HG03139 (cell line): ENCODE data around the gene TSPYL4.
"Not testable (repeated sequence)": the region's sequence is repeated elsewhere in the genome, so short reads cannot be mapped to it uniquely, and the experiment has no call there.

Experiments used
- ATAC-seq: cut with Tn5 transposase; IDR thresholded peaks from one replicate; pipeline ENCODE4 v1.9.1; 2021; ENCODE audit not compliant: unreplicated experiment

Gene TSPYL4

GRCh38 chr6:116253505-116254296 is at the start of gene TSPYL4:
Gene TSPYL4, minus strand, starts transcription at chr6:116254075. Its CDS starts 67 bp downstream, at chr6:116254008.
- ATAC-seq = peak; percentile 100

GRCh38 chr6:116301104-116301503 is 47.2 kb upstream of the TSPYL4 start:
- no peak for ATAC-seq

DNA sequence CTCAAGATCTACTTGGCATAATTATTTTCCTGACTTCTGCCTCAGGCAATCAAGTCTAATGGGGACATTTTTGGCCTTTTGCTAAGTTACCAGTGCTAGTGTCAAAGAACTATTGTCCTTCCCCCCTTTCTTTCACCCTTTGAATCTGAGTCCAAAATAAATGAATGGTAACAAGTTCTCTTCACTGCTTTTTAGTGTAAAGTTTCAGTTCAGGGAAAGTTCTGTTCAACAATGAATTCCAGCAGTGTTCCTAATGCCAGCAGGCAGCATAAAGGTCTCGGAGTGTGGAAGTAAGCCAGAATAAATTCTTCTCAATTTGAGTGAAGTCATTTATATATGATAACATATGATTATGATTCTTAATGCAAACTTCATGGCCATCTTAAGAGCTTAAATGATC is 46.7 kb upstream of the TSPYL4 start:
- ATAC-seq = no peak

- no peak for ATAC-seq
Measured at GRCh38 chr6:116298973-116299372, 45.1 kb upstream of the TSPYL4 start.

GRCh38 chr6:116298273-116298672 is 44.4 kb upstream of the TSPYL4 start:
- ATAC-seq = no peak

GRCh38 chr6:116292553-116292952 is 38.7 kb upstream of the TSPYL4 start:
- ATAC-seq = no peak

GRCh38 chr6:116291701-116292396 is 38.0 kb upstream of the TSPYL4 start:
- no peak for ATAC-seq

DNA sequence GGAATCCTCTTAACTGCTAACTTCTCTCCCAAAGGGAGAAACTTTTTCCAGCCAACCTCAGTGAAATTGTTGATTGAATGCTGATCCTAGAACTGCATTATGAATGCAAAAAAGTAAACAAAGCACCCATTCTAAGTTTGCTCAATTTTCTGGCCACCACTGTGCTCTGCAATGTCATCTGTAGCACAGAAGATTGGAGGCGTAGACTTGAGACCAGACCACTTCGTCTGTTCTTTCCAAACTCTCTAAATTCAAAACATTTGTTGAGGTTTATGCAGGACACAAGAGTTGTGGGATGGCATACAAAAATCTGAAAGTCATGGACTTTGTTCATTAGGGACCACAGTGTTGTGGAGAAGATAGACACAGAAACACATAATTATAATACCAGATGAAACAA is 36.9 kb upstream of the TSPYL4 start:
- ATAC-seq = no peak

DNA sequence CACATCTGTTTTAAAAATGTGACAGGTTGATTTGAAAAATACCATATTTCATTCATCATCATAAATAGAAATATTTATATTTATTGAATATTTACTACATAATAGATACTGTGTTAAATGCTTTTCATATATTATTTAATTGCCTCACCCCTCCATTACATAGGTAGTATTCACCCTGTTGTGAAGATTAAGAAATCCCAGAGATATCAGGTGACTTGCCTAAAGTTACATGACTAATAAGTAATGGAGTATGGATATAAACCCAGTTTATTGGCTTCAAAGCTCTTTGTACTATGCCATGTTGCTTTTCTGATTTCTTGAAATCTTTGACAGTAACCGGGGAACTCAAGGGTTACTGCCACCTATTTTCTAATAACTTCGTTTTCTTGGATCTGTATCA is 36.0 kb upstream of the TSPYL4 start:
- no peak for ATAC-seq

DNA sequence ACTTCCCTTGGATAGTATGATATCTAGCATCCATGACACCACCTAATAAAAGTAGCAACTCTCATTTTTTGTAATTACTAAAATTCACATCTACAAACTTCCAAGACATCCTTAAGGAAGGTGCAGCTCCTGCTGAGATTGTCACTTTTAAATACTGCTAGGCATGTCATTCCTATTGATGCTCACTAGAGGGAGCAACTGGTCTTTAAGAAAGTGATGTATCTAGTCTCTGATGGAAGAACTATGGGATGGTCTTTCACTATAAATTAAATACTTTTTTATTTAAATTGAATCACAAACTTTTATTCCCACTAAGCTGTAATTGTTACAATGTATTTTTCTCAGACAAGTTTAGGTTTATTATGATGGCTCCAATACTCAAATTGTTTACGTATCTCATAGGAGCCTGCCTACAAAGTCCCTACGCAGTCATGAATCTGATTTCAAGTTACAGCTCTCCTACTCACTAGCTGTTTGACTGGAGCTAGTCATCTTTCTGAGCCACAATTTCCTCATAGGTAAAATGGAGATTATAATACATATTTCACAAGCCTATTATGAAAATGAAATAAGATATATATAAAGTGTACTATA is 33.9 kb upstream of the TSPYL4 start:
- no peak for ATAC-seq

DNA sequence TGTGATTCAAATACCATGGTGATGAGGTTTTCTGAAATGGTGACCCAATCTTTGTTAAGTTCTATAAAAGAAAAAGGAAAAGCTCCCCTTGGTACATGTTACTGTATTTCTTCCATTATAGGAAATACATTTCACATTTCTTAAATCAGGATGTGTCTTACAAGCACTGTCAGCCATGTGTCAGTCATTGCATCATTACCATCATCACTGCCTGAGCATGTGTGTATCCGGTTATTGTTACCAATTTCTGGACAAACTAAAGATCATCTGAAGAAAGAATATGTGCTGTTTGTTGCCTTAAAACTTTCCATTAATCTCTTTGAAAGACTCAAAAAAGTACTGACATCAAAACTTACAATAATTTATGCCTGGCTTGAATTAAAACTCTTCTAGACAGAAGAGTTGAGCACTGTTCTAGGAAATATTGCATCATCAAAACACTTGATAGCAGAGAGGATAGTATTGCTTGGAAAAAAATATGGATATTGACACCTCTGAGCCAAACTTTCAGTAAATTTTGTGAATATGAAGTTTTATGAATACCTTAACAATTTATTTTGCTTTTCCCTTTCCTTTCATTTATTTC is 33.0 kb upstream of the TSPYL4 start:
- no peak for ATAC-seq

DNA sequence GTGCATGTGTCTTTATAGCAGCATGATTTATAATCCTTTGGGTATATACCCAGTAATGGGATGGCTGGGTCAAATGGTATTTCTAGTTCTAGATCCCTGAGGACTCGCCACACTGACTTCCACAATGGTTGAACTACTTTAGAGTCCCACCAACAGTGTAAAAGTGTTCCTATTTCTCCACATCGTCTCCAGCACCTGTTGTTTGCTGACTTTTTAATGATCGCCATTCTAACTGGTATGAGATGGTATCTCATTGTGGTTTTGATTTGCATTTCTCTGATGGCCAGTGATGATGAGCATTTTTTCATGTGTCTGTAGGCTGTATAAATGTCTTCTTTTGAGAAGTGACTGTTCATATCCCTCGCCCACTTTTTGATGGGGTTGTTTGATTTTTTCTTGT is 31.1 kb upstream of the TSPYL4 start:
- not testable (repeated sequence) for ATAC-seq

DNA sequence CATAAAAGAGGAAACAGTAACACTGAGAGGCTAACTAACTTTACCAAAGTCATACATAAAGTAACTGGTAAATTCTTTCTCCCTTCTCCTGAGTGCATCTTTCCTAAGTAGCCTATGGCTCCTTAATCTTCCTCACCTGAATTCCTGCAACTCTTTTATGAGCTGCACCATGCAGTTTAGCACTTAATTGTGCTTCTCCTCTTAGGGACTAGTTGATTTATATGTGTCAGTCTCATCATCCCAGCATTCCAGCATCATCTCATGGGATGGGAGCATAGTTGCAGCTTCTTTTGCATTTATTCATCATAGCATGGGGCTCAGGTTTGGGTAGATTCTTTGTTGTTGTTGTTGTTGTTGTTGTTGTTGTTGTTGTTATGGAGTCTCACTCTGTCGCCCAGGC is 29.3 kb upstream of the TSPYL4 start:
- ATAC-seq = no peak

GRCh38 chr6:116282698-116283097 is 28.8 kb upstream of the TSPYL4 start:
- ATAC-seq = no peak

GRCh38 chr6:116280933-116281316 is 27.1 kb upstream of the TSPYL4 start:
- ATAC-seq = no peak

- no peak for ATAC-seq
Measured at GRCh38 chr6:116280161-116280932, 26.5 kb upstream of the TSPYL4 start.

- ATAC-seq = peak; percentile 93
Measured at GRCh38 chr6:116279232-116280160, 25.6 kb upstream of the TSPYL4 start, which contains the start of gene TSPYL1. Gene TSPYL1, minus strand, starts transcription at chr6:116279930. Its CDS starts 100 bp downstream, at chr6:116279830.

DNA sequence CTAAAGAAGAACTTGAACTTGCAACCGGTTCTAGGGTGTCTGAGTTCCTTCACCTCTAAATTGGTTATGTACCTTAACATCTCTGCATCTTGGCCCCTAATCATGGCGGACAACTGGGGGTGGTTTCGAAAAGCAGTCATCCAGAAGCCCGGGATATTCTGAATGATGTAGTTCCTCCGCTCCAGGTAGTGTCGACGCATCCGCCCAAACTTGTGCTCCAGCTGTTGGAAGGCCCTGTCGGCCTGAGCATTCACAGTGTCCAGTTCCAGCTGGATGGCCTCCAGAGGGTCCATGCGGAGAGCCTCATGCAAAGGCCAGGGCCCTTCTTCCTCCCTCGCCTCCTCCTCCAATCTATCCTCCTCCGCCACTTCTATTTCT is 25.0 kb upstream of the TSPYL4 start:
- no peak for ATAC-seq

DNA sequence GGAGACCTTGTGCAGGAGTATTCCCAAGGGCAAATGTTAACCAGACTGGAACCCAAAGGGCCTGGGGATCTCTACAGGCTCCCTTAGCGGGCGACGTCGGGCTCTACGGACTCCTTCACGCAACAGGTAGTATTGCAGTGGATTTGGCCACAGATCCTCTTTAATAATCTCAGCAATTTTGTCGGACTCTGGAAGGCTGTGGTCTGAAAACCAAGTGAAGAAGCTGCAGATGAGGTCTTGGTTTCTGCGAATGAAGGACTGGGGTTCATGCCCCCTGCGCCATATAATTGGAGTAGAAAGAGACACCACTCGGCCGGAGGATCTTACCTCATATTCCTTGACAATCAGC is 24.6 kb upstream of the TSPYL4 start:
- no peak for ATAC-seq

DNA sequence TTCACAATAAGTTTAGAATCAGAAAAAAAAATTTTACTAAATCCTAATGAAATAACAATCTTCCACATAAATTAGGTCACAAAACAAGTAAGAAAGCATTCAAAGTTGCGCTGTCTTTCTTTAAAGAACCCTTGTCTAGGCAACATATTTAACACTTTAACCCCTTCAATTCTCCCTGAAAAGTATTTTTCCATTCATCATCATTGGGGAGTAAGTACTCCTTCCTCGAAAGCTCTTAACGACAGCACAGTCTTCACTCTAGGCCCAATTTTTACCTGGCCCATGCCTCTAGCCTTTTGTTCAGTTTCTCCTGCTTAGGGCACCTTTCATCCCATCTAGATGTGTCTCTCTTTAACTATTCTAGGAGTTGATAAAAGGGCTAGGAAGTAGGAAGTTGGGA is 23.2 kb upstream of the TSPYL4 start:
- no peak for ATAC-seq
